HG03175 (cell line): ENCODE measurements around the gene AKR1D1.

Source experiments
- ATAC-seq: cut with Tn5 transposase; IDR thresholded peaks from one replicate; pipeline ENCODE4 v1.9.1; 2021; ENCODE audit warnings: mild to moderate bottlenecking, moderate library complexity; ENCODE audit not compliant: unreplicated experiment

AKR1D1 gene

DNA sequence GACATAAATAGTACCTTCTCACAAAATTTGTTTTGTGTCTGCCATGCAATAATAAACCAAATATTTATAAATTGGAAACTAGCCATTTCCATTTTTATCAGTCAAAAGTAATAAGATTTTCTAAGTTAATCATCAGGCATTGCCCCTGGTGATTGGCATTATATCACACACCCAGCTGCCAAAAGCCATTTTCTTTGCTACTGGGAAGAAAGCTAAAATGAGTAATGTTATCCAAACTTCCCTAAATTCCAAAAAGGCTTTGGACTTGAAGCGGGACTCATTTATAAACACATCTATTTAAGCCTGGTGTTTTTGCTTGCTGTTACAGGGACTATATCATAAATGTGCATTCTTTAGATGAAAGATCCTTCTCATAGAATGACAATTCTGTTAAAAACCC lies 86.0 kb downstream of the AKR1D1 start:
- no peak for ATAC-seq

DNA sequence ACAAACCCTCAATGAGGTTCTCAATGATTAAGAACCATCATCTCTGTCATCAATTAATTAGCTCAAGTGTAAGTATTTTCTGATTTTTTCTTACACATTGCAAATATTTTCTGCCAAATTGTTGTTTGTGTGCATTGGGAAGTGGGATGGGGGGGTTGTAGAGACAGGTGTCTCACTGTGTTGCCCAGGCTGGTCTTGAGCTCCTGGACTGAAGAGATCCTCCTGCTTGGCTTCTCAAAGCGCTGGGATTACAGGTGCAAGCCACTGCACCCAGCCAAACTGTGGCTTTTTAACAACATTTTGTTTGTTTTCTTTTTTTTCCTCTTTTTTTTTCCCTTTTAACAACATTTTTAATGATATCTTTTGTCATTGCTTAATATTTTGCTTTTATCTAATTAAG lies 87.5 kb downstream of the AKR1D1 start:
- no peak for ATAC-seq

DNA sequence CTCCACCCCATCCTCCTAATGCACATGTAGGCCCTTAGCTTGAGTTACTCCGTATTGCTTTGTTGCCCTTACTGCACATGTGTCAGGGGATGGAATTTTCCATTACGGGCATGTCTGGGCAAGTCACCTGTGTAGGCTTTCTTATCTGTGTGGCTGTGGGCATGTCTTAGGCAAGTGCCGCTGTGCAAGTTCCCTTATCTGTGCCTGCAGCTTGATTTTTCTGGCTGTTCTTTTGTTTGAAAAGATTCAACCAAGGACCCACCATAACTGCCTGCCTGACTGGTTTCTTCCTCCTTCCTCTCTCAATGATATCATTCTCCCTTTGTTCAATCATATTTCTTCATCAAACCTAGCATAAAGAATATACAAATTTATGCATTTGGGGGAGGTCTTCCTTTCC lies 88.5 kb downstream of the AKR1D1 start:
- no peak for ATAC-seq

DNA sequence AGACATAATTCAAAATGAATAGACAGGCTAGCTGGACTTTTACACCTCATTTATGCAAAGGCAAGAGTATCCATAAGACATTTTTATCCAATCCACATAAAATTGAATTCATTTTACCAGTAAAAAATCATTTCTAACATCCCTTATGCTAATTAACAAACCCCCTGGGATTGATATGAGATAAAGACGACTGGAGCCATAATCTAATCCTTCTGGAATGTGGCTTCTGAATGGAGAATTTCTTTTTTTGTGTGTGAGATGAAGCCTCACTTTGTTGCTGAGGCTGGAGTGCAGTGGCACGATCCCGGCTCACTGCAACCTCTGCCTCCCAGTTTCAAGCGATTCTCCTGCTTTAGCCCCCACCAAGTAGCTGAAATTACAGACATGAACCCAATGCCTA lies 90.4 kb downstream of the AKR1D1 start:
- no peak for ATAC-seq

DNA sequence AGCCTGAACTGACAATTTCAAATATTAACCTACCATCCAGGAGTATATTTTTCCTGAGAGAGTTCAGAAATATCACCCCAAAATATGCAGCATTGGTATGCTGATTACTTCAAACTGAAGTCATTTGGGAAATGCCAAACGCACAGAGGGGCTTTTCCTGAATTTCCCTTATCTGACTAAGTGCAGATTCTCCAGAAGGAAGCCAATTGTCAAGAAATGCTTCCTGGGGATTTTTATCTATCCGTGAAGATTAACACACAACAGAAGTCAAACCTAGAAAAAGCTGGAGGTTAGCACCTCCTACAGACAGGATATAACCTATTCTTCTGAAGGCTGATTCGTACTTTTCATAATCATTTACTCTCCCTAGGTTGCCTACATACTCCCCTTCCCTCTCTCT lies 91.0 kb downstream of the AKR1D1 start:
- ATAC-seq = no peak

DNA sequence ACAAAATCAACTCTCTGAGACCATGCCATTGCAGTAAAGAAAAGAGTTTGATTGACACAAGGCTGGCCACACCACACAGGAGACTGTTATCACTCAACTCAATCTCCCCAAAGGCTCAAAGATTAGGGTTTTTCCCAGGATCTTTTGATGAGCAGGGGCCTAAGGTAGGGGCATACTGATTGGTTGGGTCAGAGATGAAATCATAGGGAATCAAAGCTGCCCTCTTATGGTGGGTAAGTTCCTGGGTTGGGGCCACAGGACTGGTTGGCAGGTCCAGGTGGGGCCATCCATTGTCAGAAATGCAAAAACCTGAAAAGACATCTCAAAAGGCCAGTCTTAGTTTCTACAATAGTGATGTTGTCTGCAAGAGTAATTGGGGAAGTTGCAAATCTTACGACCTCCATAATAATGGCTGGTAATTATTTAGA lies 91.6 kb downstream of the AKR1D1 start:
- no peak for ATAC-seq
